Medulla oblongata (tissue), 1 donor: ENCODE results near the gene ONECUT3.
"Not testable (repeated sequence)": the region's sequence is repeated elsewhere in the genome, so short reads cannot be mapped to it uniquely, and the experiment has no call there.

Source experiments
- DNase-seq: peaks from one replicate; pipeline ENCODE4 v3.0.0-alpha.2; 2015; ENCODE audit errors: extremely low spot score

Gene ONECUT3

DNA sequence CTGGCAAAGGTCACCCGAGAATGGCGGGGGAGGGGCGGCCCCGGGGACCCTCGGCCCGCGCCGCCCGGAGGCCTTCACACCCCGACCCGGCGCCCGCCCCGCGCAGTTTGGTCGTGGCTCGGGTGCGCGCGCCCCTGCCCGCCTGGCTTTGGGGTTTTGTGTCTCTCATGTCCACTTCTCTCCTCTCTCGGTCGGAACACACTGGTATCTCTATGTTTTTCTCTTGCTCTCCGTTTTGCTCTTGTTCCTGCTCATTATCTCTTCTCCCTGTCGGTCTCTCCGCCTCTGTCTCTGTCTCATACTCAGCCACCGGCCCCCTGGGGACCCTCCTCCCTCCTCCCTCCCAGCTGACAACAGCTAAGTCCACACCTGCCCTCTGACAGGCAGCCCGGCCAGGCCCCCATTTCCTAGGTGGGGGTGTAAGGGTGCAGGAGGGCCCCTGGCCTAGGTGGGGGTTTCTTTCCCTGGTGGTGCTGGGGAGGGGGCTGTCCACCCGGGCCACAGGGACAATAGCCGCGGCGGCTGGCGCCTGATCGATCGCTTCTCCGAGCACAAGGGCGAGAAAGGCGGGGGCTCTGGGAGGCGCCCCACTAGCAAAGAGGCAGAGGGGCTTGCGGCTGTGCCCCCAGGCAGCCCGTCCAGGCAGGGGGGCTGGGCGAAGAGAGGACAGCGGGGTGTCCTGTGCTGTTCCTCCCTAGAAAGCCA, 2.3 kb downstream of the ONECUT3 start:
- DNase-seq, result no peak

DNA sequence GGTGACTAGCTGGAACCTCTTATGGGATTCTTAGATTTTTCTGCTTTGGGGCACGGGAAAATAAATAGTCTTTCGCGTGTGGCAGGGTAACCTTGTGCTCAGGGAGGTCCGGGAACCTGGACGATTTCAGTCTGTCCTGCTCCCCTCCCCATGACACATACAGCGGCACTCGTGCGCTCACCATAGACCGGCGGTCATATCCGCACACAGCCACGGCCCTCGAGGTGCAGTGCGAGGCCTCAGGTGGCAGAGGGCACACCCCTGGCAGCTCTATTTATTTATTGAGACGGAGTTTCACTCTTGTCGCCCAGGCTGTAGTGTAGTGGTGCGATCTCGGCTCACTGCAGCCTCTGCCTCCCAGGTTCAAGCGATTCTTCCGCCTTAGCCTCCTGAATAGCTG, 3.0 kb downstream of the ONECUT3 start:
- DNase-seq, result no peak

DNA sequence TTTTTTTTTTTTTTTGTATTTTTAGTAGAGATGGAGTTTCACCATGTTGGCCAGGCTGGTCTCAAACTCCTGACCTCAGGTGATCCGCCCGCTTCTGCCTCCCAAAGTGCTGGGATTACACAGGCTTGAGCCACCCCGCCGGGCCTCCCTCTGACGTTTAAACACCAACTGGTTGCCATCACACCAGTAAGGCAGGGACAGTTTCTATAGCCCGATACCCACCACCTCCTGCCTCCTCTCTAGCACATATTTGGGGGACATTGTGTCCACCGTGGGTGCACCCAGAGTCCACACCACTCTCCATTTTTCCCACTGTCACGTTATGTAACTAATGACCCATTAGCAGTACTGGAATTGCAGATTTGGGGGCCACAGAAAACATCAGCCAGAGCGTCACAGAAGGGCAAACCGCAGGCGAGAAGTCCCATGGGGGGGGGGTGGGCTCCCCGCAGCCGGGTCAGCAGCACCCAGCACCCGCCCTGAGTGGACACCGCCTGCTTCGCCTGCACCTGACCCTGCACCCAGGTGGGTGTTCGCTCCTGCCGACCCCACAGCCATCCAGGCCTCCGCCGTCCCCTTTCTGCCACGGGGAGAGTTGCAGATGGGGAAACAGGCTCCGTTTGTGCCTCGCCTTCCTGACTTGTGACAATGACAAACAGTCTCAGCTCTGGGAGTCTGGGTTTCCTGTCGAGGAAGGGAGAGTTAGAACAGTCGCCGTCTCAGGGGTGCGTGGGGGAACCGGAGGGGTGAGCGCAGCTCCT, 3.6 kb downstream of the ONECUT3 start:
- no peak for DNase-seq

DNA sequence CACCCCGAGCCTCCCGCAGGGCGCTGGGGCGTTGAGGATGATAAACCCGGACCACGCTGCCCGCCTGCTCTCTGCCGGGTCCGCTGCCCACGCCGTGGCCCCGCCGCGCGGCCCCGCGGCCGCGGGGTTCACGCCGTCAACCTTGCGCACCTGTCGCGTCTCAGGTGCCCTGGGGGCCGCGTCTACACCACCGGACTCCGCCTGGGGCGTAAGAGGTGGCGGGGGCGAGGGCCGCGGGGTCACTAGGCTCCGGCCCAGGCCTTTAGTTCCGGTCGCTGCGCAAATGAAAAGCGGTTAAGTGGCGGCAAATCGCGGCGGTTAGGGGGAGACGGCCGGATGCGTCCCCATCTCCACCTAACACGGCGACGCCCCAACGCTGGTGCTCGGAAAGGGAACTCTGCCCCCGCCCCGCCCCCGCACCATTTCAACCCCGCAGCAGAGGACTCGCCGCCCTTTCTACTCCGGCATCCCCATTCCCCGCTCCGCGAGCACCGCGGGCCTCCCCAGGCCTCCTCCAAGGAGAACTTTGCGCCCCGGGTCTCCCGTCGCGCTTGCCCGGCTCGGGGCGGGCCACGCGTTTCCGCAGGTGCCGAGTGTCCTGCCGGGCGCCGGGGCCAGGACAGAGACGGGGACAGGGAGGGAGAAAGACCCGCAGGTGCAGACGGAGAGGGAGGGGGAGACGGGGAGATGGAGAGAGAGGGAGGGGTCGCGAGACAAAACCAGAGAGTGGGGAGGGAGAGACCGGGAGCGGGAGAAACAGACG, 4.3 kb downstream of the ONECUT3 start:
- no peak for DNase-seq

DNA sequence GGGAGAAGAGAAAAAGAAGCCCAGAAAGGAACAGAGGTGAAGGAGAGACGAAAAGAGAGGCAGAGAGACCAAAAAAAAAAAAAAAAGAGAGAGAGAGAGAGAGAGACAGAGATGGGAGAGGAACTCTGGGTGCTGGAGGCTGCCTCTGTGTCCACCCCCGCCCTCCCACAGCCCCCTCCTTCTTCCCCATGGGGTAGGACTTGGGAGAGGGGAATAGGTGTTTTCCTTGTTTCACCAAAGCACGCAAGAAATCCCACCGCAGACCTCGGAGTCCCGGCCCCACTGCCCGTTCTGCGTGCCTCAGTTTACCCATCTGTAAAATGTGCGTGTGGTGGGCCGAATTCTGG, 4.9 kb downstream of the ONECUT3 start:
- no peak for DNase-seq

DNA sequence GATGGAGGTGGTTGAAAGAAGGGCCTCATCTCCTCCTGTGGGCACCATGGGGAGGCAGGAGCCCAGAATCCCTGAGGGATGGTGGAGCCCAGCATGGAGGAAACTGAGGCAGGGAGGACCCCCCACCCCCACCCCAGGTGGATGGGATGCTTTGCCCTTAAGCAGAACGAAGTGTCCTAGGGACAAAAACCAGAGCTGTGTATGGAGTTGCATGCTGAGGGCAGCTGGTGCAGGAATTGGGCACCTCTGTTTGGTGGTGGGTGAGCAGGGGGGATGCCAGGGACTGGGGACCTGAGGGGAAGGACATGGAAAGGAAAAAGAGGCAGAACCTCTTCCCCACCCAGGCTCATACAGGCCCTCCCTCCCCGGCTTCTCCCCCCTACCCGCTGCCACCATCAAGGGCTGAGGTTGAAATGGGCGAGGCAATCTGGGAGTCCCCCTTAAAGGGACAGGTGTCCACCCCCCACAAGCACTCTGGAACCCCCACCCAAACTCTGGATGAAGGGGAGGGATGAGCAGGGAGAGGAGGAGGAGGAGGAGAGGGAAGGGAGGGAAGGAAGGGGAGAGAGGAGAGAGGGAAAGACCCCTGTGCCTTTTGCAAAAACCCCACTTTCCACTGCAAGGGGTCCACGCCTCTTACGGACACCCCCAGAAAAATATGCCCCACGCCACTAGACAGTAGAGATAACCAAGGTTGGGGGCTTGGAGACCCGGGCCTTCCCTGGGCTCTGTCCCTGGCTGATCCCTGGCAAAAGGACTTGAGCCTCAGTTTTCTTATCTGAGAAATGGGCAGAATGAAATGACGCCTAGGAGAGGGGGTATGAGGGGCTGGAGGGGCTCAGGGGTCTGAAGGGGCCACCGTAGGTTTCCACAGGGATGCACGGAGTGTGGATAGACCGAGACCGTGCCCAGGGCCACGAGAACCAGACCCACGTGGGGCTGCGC, 5.9 kb downstream of the ONECUT3 start:
- DNase-seq, result no peak

DNA sequence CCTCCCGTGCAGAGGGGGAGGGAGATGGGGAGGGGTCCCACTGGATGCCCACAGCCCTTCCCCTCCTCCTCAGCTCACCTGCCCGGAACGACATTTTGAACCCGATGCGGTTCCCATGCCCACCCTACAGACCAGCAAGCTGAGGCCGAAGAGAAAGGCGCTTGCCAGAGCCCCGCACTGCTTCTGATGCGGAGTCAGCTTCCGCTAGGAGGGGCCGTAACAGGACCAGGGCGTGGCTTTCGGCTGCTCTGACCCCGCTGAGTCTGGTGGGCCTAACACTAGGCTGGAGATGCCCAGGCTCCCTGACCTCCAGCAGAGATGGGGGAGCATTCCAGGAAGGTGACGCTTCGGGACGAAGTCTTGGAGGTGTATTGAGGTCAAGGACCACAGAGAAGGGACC, 6.7 kb downstream of the ONECUT3 start:
- DNase-seq, result no peak

DNA sequence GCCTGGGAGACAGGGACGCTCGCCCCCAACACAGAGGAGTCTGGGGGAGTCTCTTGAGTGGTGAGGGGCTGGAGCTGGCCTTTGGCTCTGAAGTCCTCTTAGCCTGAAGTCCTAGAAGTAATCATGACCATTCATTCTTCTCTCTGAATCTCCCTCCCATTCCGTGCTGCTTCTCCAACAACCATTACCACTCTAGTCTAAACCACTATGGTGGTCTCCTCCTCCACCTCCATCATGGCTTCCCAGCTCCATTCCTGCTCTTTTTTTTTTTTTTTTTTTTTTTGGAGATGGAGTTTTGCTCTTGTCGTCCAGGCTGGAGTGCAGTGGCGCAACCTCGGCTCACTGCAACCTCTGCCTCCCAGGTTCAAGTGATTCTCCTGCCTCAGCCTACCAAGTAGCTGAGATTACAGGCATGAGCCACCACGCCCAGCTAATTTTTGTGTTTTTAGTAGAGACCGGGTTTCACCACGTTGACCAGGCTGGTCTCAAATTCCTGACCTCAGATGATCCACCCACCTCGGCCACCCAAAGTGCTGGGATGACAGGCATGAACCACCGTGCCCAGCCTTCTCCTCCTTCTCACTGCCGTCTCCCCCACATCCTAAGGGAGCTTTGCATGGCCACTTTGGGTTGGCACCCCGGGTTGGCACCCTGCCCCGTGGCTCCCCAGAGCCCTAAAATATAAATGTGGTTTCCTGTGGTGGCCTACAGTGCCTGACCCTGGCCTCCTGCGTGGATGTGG, 7.7 kb downstream of the ONECUT3 start:
- DNase-seq, result not testable (repeated sequence)

DNA sequence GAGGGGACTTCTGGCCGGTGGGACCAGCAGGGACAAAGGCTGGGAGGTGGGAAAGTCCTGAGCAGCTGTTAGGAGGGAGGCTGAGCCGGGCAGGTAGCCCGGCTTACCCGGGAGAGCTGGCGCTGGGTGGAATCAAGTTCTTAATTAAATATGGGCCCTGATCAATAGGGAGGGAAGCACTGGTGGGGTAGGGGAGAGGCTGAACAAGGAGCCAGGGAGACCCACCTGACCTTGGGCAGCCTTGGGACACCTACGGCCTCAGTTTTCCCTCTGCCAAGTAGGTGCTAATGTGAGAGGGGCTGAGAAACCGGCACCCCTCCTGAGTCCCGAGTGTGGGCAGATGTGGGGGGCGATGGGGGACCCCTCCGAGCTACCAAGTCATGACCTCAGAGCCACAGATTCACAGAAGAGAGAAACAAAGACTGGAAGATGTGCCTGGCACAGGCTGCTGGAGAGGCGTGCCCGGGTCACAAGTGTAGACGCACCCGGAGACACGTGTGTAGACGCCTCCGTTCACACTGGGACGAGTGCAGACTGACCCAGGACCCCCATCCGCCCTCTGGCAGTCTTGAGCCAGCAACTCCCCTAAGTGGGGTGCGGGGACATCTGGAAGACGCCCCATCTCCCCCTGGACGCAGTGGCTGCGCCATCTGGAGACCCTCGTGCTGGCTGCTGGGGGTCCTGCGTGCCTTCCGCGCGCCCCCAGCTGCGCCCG, 8.4 kb downstream of the ONECUT3 start:
- no peak for DNase-seq

DNA sequence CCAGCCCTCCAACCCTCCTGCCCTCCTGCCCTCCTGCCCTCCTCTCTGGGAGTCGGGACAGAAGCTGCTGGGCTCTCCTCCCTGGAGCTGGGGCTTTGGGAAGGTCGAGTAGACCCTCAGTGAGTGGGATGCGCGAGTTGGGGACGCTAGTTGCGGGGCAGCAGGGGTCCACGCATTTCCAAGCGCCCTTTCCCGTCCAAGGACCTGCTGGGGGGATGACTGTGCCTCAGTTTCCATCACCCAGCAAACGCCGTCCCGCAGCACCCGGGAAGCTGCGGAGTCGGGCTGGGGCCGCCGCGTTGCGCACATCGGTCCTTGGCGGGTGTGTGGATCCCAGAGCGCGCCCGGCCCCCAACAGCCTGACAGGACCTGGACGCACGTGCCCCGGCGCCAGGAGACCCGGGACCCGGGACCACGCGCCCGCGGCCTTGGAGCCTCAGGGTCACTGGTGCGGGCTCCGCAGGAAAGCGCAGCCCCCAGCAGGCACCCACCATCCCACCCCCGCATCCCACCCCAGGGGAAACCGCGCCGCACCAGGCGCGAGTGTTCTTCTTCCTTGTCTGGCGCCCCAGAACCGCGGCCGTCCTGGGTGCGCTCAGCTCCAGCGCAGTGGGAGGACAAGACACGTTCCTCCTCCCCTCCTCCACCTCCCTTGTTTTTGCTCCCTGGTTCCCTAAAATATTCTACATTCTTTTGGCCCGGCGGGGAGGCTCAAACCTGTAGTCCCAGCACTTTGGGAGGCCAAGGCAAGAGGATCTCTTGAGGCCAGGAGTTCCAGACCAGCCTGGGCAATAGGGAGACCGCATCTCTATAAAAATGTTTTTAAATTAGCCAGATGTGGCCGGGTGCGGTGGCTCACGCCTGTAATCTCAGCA, 9.2 kb downstream of the ONECUT3 start:
- no peak for DNase-seq

DNA sequence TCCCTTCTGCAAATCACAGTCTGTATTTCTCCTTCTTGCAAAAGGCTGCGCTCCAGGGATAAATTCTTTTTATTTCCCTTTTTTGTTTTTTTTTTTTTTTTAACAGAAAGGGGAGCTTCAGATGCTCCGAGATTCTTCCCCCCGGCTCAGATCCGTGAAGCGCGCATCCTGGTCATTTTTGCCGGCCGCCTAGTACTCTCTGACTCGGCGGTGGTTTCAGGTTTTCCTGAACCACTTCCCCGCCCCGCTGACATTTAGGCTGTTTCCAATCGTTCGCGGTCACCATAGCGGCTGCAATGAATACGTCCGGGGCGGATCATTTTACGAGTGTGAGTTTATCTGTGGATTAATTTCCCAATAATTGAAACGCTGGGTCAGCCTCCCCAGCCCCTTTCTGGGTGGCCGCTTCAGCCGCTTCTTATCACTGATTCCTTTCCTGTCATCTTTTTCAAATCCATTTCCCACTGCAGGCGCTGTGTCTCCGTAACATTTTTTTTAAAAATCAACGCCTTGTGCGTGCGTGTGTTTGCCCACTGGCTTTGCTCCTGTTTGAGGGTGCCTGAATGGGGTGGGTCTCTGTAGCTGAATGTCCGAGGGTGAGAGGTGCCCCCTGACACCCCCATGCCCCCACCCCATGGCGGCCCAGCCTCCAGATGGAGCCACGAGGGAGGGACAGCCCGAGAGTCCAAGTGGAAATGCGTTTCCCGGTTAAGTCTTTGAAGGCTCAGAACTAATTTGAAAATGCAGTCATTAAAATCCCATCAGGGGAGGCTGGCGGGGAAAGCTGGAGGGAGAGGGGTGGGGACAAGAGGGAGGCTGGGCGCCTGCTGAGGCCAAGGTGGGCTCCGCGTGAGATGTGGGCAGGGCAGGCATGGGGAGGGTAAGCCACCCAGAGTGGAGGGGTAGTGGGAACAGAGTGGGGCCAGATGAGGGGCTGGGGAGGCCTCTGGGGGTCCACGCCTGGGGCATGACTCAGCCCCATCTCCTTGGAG, 10.6 kb downstream of the ONECUT3 start:
- DNase-seq, result no peak

DNA sequence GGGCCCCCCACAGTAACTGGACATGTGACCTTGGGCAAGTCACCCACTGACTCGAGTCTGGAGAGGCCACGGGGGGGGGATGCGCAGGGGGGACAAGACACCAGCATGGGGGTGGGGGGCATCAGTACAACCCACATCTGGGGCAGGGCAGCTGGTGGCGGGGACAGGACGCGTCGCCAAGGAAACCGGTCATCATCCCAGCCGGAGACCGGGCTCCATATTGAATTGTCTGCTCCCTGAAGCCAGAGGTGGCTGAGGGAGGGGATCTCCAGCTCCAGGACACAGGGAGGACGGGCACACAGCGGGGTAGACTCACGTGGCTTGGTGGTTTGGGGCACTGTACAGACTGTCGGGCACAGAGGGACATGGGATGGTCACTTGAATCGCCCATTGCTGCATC, 11.4 kb downstream of the ONECUT3 start:
- no peak for DNase-seq

DNA sequence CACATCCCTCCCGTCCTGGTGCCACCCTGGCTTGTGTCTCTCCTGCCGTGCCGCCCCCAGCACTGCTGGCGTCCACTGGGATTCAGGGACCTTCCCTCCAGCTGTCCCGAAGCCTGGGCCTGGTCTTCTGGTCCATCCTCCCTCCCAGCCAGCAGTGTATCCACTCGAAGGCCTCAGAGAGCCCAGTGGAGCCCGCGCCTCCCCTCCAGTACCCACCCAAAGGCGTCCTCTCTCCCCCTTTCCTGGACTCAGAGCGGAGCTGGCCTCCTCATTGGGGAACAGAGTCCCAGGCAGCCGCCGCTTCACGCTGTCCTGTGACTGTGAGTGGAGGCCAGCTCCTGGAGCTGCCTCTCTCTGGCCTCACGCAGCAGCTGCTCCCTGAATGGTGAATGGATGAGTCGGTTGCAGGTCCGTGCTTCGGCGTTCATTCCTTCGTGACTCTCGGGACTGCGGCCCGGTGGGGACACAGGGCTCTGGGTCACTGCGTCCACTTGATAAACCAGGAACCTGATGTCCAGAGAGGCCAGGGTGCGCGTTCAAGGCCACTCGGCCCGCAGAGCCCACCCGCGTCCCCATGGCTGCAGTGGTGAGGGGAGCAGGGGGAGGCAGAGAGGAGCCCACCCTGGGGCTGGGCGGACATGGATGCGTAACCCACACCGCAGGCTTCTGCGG, 12.1 kb downstream of the ONECUT3 start:
- no peak for DNase-seq

DNA sequence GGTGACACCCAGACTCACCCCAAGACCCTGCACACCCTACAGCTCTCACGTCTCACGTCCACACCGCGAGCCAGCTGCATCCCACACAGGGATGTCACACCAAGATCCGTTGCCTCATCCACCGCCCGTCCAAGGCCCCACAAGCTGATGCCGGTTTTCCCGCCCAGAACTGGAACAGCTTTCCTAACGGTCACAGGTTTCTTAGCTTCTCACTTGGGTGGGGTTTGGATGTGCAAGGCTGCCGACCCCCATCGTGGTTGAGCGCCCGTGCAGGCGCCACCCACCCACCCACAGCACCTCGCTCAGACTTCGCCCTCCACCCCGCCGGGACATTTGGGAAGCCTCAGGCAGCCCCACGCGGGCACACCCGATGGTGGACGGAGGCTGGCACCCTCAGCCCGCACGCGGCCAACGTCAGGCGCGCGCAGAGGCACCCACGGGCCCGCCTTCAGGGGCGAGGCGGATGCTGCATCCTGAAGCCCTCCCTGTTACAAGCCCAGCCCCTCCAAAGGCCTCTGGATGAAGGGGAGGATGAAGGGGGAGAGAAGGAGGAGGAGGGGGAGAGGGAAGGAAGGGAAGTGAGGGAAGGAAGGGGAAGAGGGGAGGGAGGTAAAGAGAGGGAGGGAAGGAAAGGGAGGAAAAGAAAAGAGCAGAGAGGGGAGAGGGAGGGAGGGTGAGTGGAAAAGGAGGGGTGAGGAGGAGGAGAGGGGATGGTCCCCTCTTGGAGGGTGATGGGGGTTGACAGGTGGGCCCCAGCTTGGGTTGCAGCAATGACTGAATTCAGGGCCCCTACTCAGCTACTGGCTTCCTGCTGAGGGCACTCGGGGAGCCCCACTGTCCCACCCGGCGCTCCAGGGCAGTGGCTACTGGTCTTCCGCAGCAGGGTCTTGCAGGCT, 12.8 kb downstream of the ONECUT3 start:
- DNase-seq, result no peak

DNA sequence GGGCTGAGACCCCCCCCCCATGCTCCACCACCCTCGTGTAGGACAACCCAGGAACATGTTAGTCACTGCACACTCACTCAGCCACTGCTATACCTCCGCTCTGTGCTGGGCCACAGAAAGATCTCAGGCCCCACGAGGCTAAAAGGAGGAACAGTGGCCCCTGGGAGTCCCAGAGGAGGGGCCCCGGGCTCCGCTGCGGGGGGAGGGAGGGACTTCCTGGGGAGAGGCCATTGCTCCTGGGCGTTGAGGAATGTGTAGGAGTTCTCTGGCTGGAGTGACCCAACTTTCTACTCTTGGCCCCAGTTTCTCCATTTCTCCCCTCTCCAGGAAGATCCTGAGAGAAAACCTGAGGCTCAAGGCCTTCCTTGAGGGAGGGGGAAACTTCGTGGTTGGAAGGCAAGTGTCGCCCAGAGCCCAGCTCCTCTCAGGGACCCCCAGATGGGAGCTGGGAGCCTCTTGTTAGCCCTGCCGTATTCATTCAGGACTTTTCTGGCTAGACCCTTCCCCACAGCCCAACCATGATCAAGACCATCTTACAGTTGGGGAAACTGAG, 13.6 kb downstream of the ONECUT3 start:
- no peak for DNase-seq

DNA sequence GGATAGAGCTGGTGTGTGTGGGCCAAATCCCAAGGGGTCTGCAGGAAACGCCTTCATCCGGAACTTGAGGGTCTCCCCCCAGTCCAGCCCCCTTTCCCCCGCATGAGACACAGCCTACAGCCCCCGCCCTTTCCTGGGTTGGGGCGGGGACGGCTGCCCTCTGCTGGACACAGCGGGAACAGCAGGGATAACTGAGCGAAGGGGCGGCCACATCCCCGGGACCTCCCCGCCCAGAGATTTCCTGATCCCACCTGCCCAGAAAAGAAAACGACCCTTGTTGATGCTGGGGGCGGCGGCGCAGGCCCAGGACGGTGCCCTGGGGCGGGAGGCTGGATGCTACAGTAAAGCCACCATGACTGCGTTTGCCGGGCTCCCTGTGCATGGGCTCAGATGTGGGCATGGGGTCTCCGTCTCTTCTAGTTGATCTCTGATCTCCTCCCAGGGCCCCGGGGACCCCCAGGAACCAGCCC, 14.2 kb downstream of the ONECUT3 start:
- peak; percentile 6 for DNase-seq
